Measurements from ENCODE around the gene IGFBP2.

DNA sequence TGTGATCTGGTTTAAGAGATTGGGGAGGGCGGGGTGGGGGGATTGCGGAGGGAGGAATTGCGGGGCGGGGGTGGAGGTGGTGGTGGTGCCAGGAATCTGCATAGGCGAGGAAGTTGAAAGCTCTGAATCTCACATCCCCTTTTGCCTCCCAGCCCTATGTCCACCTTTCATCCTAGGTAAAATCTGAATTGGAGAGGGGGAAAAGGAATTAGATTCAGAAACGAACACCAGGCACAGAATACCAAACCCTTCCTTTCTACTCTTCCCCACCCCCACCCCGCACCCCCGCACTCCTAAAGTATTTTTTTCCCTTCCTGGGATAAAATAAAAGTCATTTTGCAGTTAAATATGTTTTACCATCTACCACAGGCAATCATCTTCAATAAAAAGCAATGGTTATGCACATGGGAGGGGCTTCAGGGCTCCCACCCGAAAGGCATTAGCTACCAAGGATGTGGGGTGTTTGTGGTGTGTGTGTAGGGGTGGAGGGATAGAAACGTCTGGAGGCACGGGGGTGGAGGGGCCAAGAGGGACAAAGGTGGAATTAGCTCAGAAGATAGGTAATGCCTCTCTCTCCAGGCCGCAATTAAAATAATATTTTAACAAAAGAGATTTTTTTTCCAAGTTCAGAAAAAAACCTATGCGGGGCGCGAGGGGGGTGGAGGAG lies 60.3 kb downstream of the IGFBP2 start:
- TF ChIP-seq, protein P1, sequence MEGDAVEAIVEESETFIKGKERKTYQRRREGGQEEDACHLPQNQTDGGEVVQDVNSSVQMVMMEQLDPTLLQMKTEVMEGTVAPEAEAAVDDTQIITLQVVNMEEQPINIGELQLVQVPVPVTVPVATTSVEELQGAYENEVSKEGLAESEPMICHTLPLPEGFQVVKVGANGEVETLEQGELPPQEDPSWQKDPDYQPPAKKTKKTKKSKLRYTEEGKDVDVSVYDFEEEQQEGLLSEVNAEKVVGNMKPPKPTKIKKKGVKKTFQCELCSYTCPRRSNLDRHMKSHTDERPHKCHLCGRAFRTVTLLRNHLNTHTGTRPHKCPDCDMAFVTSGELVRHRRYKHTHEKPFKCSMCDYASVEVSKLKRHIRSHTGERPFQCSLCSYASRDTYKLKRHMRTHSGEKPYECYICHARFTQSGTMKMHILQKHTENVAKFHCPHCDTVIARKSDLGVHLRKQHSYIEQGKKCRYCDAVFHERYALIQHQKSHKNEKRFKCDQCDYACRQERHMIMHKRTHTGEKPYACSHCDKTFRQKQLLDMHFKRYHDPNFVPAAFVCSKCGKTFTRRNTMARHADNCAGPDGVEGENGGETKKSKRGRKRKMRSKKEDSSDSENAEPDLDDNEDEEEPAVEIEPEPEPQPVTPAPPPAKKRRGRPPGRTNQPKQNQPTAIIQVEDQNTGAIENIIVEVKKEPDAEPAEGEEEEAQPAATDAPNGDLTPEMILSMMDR (IDR thresholded peaks at IDR 0.05), result no peak
- no peak for TF ChIP-seq POLR2AphosphoS5 (IDR thresholded peaks at IDR 0.05)

All from breast epithelium (tissue), 3 donors.